GM19099 (cell line): ENCODE measurements around the gene ZNF275.

Source experiments
- POLR2A ChIP-seq: IDR thresholded peaks from 3 replicates; pipeline ENCODE4 v1.6.1; 2011; ENCODE audit warnings: low read depth; ENCODE audit not compliant: insufficient read length; ENCODE audit errors: extremely low read depth

Gene ZNF275

GRCh38 chrX:153394612-153395011 is 60.7 kb downstream of the ZNF275 start:
- no peak for TF ChIP-seq POLR2A

GRCh38 chrX:153395613-153396319 is 61.8 kb downstream of the ZNF275 start:
- no peak for TF ChIP-seq POLR2A

- TF ChIP-seq POLR2A = no peak
Observed at GRCh38 chrX:153396320-153397195, 62.6 kb downstream of the ZNF275 start.

GRCh38 chrX:153397256-153397960 is 63.5 kb downstream of the ZNF275 start:
- no peak for TF ChIP-seq POLR2A

- TF ChIP-seq POLR2A = no peak
Observed at GRCh38 chrX:153398275-153398960, 64.5 kb downstream of the ZNF275 start.

GRCh38 chrX:153400146-153401132 is 66.5 kb downstream of the ZNF275 start:
- TF ChIP-seq POLR2A = no peak

GRCh38 chrX:153401133-153401764 is 67.3 kb downstream of the ZNF275 start, which contains the start of gene PNMA6E:
TSS of gene PNMA6E (minus strand) at chrX:153401350. CDS start at chrX:153398849, 2,501 bp downstream.
- no peak for TF ChIP-seq POLR2A
